ENCODE data around the gene SLC20A1.

SLC20A1 gene

DNA sequence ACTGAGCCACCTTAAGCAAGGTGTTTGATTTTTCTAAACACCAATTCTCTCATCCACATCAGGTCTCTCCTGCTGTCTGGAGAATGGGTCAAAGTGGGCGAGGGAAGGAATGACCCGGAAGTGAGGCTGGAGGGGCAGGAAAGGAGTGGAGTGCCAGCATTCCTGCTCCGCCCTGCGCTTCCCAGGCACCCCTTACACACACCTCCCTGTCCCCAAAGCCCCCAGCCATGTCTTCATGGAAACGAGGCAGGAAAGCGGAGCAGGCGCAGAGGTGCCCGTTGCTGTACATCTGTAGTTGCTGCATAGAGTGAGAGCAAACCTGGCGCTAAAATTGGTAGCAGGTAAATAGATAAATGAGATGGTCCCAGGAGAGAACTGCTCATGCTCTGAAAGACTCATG lies 47.9 kb downstream of the SLC20A1 start:
- Histone ChIP-seq H3K27me3 (replicated peaks; ENCODE audit: control insufficient read depth, insufficient read depth, low read length) (no peaks in the 10 kb centered on the region), H3K36me3 (ENCODE audit: control insufficient read depth, insufficient read depth, low read length) (no peaks in the 10 kb centered on the region), H3K4me3 (replicated peaks; ENCODE audit: low read depth, low read length) (no peak overlapping the region)
- TF ChIP-seq, protein P1, sequence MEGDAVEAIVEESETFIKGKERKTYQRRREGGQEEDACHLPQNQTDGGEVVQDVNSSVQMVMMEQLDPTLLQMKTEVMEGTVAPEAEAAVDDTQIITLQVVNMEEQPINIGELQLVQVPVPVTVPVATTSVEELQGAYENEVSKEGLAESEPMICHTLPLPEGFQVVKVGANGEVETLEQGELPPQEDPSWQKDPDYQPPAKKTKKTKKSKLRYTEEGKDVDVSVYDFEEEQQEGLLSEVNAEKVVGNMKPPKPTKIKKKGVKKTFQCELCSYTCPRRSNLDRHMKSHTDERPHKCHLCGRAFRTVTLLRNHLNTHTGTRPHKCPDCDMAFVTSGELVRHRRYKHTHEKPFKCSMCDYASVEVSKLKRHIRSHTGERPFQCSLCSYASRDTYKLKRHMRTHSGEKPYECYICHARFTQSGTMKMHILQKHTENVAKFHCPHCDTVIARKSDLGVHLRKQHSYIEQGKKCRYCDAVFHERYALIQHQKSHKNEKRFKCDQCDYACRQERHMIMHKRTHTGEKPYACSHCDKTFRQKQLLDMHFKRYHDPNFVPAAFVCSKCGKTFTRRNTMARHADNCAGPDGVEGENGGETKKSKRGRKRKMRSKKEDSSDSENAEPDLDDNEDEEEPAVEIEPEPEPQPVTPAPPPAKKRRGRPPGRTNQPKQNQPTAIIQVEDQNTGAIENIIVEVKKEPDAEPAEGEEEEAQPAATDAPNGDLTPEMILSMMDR (IDR thresholded peaks at IDR 0.05; ENCODE audit: insufficient read depth, low read length, poor library complexity, severe bottlenecking), result no peak
- no peak for DNase-seq (ENCODE audit: extremely low read depth, insufficient read length)

DNA sequence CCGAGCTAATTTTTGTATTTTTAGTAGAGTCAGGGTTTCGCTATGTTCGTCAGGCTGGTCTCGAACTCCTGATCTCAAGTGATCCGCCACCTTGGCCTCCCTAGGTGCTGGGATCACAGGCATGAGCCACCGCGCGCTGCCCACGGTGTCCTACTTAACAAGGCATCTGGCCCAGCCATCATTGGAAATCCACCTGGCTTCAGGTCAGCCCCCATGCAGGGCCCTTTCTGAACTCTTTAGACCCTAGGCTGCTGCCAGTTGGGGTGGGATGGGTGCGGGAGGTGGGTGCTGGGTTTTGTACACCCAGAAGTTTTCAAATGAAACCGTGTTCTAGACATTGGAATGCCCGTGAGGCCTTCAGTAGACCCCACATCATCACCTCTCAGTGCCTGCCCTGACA lies 48.4 kb downstream of the SLC20A1 start:
- no peak for DNase-seq (ENCODE audit: extremely low read depth, insufficient read length)
- no peaks in the 10 kb centered on the region for H3K27me3 ChIP-seq (replicated peaks; ENCODE audit: control insufficient read depth, insufficient read depth, low read length)

DNA sequence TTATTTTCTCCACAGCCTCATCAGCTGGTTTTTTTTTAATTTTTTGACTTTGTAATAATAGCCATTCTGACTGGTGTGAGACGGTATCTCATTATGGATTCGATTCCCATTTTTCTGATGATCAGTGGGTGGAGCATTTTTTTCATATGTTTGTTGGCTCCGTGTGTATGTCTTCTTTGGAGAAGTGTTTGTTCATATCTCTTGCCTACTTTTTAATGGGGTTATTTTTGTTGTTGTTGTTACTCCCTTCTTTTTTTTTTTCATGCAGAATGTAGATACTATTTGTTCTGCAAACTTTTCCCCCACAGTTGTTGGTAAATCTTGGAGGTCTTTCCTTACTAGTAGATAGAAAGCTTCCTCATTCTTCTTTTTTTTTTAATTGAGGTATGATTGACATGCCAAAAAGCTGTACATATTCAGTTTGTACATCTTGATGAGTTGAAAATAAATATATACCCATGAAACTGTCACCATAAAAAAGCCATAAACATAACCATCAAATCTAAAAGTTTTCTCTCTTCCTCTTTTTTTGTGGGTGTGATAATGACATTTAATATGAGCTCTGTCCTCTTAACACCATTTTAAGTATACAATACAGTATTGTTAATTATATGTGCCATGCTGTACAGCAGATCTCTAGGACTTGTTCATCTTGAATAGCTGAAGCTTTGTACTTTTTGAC lies 53.2 kb downstream of the SLC20A1 start:
- no peak for DNase-seq (ENCODE audit: extremely low read depth, insufficient read length)
- H3K4me3 ChIP-seq (replicated peaks; ENCODE audit: low read depth, low read length), result no peak overlapping the region
- H3K36me3 ChIP-seq (ENCODE audit: control insufficient read depth, insufficient read depth, low read length), result no peaks in the 10 kb centered on the region
- H3K27me3 ChIP-seq (replicated peaks; ENCODE audit: control insufficient read depth, insufficient read depth, low read length), result no peaks in the 10 kb centered on the region
- TF ChIP-seq, protein P1 (IDR thresholded peaks at IDR 0.05; ENCODE audit: insufficient read depth, low read length, poor library complexity, severe bottlenecking), result no peak

More for the DNA sequence above, 48.4 kb downstream of the SLC20A1 start:
- TF ChIP-seq, protein P1 (IDR thresholded peaks at IDR 0.05; ENCODE audit: insufficient read depth, low read length, poor library complexity, severe bottlenecking), result no peak
- no peaks in the 10 kb centered on the region for H3K36me3 ChIP-seq (ENCODE audit: control insufficient read depth, insufficient read depth, low read length)
- no peak overlapping the region for H3K4me3 ChIP-seq (replicated peaks; ENCODE audit: low read depth, low read length)

DNA sequence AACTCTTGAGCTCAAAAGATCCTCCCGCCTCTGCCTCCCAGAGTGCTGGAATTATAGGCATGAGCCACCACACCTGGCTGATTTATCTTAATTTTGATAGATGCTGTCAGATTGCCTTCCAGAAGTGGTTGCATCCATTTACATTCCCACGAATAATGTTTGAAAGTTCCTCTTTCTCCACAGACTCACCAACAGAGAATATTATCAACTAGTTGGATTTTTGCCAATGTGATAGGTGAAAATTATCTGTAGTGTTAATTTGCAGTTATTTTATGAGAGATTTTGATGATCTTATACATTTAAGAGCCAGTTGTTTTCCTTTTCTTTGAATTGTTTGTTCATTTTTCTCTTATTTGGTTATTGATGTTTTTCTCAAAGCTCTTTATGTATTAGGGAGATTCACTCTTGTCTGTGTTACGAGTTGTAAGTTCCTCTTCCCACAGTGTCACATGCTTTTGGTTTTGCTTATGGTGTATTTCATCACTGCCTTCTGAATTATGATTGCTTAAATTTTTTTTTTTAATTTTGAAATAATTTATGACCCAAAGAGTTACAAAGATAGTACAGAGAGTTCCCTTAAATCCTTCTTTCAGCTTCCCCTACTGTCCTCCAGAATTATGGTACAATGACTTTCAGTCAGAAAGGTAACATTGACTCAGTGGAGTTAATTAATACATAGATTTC lies 54.4 kb downstream of the SLC20A1 start:
- Histone ChIP-seq H3K4me3 (replicated peaks; ENCODE audit: low read depth, low read length) (no peak overlapping the region), H3K36me3 (ENCODE audit: control insufficient read depth, insufficient read depth, low read length) (no peaks in the 10 kb centered on the region), H3K27me3 (replicated peaks; ENCODE audit: control insufficient read depth, insufficient read depth, low read length) (no peaks in the 10 kb centered on the region)
- DNase-seq (ENCODE audit: extremely low read depth, insufficient read length), result no peak
- TF ChIP-seq, protein P1 (IDR thresholded peaks at IDR 0.05; ENCODE audit: insufficient read depth, low read length, poor library complexity, severe bottlenecking), result no peak

DNA sequence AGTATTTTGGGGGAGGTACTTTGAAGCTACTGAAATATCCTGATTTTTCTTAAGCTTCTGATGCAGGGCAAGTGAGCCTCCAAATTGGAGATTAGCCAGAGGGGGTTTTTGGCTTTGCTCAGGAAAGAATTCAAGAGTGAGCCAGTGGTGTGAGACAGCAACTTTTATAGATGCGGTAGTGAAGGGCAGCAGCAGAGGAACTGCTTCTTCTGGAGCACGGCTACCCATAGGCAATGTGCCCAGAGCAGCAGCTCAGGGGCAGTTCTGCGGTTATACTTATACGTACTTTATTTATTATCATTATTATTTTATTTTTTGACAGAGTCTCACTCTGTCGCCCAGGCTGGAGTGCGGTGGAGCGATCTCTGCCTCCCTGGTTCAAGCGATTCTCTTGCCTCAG lies 55.3 kb downstream of the SLC20A1 start:
- DNase-seq (ENCODE audit: extremely low read depth, insufficient read length), result no peak
- H3K36me3 ChIP-seq (ENCODE audit: control insufficient read depth, insufficient read depth, low read length), result no peaks in the 10 kb centered on the region
- no peaks in the 10 kb centered on the region for H3K27me3 ChIP-seq (replicated peaks; ENCODE audit: control insufficient read depth, insufficient read depth, low read length)
- H3K4me3 ChIP-seq (replicated peaks; ENCODE audit: low read depth, low read length), result no peak overlapping the region
- TF ChIP-seq, protein P1 (IDR thresholded peaks at IDR 0.05; ENCODE audit: insufficient read depth, low read length, poor library complexity, severe bottlenecking), result no peak
